ENCODE measurements around the gene ZNF697. TPM values are rescaled to one million over a fixed set of nuclear protein-coding genes. Genes with fewer than 3 reads are reported as not detected.
A peak's percentile ranks its signal among the peaks of the same experiment; 100 is the strongest.
"Not testable (repeated sequence)": the region's sequence is repeated elsewhere in the genome, so short reads cannot be mapped to it uniquely, and the experiment has no call there.

Gene ZNF697
- total RNA-seq, 4 donors from 2014 or later: 10.8 to 17.9 (median 11.9) TPM

- peaks cover 0 to 14% of the 10 kb centered on the region in 2 donors for H3K4me1 ChIP-seq
- no peaks in the 10 kb centered on the region for H3K27me3 ChIP-seq
- no peak for DNase-seq
- TF ChIP-seq CTCF (IDR thresholded peaks at IDR 0.05): no peak
- TF ChIP-seq POLR2A (IDR thresholded peaks at IDR 0.05): no peak
- intact Hi-C loops (cut with DNase I): no loop called here
- no peaks in the 10 kb centered on the region for H3K36me3 ChIP-seq
- H3K27ac ChIP-seq: no peak overlapping the region
- no peak overlapping the region for H3K4me3 ChIP-seq (replicated peaks in 1 of 3)
- no peaks in the 10 kb centered on the region for H3K9me3 ChIP-seq
Observed at GRCh38 chr1:119590393-119590792, 57.7 kb downstream of the ZNF697 start.

GRCh38 chr1:119588621-119589020 lies 59.4 kb downstream of the ZNF697 start:
- H3K27ac ChIP-seq: no peak overlapping the region
- DNase-seq: no peak
- TF ChIP-seq CTCF (IDR thresholded peaks at IDR 0.05) (no peak), POLR2A (IDR thresholded peaks at IDR 0.05) (no peak)
- no peak overlapping the region for H3K4me3 ChIP-seq (replicated peaks in 1 of 3)
- WGBS, 2 donors: 81 to 89% methylated on average over 5 of the region's 5 CpGs
- intact Hi-C loops (cut with DNase I): no loop called here
- no peaks in the 10 kb centered on the region for H3K27me3 ChIP-seq
- peaks cover 0 to 14% of the 10 kb centered on the region in 2 donors for H3K4me1 ChIP-seq
- no peaks in the 10 kb centered on the region for H3K36me3 ChIP-seq
- no peaks in the 10 kb centered on the region for H3K9me3 ChIP-seq

GRCh38 chr1:119587341-119587740 lies 60.7 kb downstream of the ZNF697 start:
- Histone ChIP-seq H3K4me3 (replicated peaks in 1 of 3) (no peak overlapping the region), H3K27ac (no peak overlapping the region), H3K36me3 (no peaks in the 10 kb centered on the region), H3K27me3 (no peaks in the 10 kb centered on the region), H3K9me3 (no peaks in the 10 kb centered on the region), H3K4me1 (peaks cover 0 to 14% of the 10 kb centered on the region in 2 donors)
- TF ChIP-seq CTCF (IDR thresholded peaks at IDR 0.05) (no peak), POLR2A (IDR thresholded peaks at IDR 0.05) (no peak)
- intact Hi-C loops (cut with DNase I): no loop called here
- peak in 1 of 2 donors; percentile 2 for DNase-seq
- WGBS, 2 donors: 65 to 69% methylated on average over 3 of the region's 3 CpGs

GRCh38 chr1:119585801-119586200 lies 62.3 kb downstream of the ZNF697 start:
- H3K27me3 ChIP-seq; DNase-seq; H3K27ac ChIP-seq; intact Hi-C loops (cut with DNase I); H3K4me3 ChIP-seq (replicated peaks in 1 of 3); H3K36me3 ChIP-seq; H3K9me3 ChIP-seq: not testable (repeated sequence)
- 90 to 98% methylated on average over 2 of the region's 2 CpGs for WGBS, 2 donors
- peaks cover 0 to 14% of the 10 kb centered on the region in 2 donors for H3K4me1 ChIP-seq

- peak; percentile 42 to 52 for DNase-seq
- Histone ChIP-seq H3K4me1 (peaks cover 0 to 7% of the 10 kb centered on the region in 2 donors), H3K27ac (no peak overlapping the region), H3K36me3 (no peaks in the 10 kb centered on the region), H3K27me3 (no peaks in the 10 kb centered on the region), H3K9me3 (no peaks in the 10 kb centered on the region), H3K4me3 (replicated peaks in 1 of 3) (no peak overlapping the region)
- peak in 4 of 6 experiments; percentile 3 to 44 (median 38) for TF ChIP-seq CTCF (IDR thresholded peaks at IDR 0.05)
- TF ChIP-seq POLR2A (IDR thresholded peaks at IDR 0.05): no peak
- intact Hi-C loops (cut with DNase I): no loop called here
- 9 to 10% methylated on average over 1 of the region's 1 CpG for WGBS, 2 donors
Observed at GRCh38 chr1:119582801-119583200, 65.3 kb downstream of the ZNF697 start.

GRCh38 chr1:119581076-119581475 lies 67.0 kb downstream of the ZNF697 start:
- H3K4me3 ChIP-seq (replicated peaks in 1 of 3); H3K36me3 ChIP-seq; H3K27me3 ChIP-seq; DNase-seq; intact Hi-C loops (cut with DNase I); H3K27ac ChIP-seq; H3K9me3 ChIP-seq; H3K4me1 ChIP-seq: not testable (repeated sequence)
- 89 to 94% methylated on average over 3 of the region's 3 CpGs for WGBS, 2 donors

Data from thyroid gland (tissue), 4 donors.